MCF 10A (cell line): ENCODE data around the gene LEMD1. TPM values are rescaled to one million over a fixed set of nuclear protein-coding genes. Genes with fewer than 3 reads are reported as not detected.
"Not testable (repeated sequence)": the region's sequence is repeated elsewhere in the genome, so short reads cannot be mapped to it uniquely, and the experiment has no call there.

Experiments used
- BruUV-seq: library from RNA; stranded (reverse); fragments of 400-500 nt; replicated peaks from 2 replicates; lab custom pipeline; 2021; lab: Mats Ljungman, UMichigan
- CTCF ChIA-PET: fragments of 300-600 bp; sonication (Branson Sonifier 250); formaldehyde crosslinking; extraction: SDS; loops from one replicate; lab custom pipeline; 2021; ENCODE audit warnings: antibody characterized with exemption, inconsistent platforms; lab: Yijun Ruan, JAX
- POLR2A ChIA-PET: fragments of 300-600, 350-650 bp; sonication (Branson Sonifier 250); formaldehyde crosslinking; extraction: SDS; loops from one replicate; lab custom pipeline; 2020; ENCODE audit warnings: antibody characterized with exemption, inconsistent platforms; lab: Yijun Ruan, JAX
- DNase-seq: peaks from one replicate; pipeline ENCODE4 v3.0.0-alpha.2; 2018; ENCODE audit not compliant: unreplicated experiment
- H3K27ac Mint-ChIP-seq: one replicate; pipeline ENCODE4 v1.8.0; 2022; ENCODE audit warnings: mild to moderate bottlenecking, low read depth, mixed read lengths; ENCODE audit not compliant: unreplicated experiment
- H3K27me3 Mint-ChIP-seq: one replicate; pipeline ENCODE4 v1.8.0; 2022; ENCODE audit warnings: mixed read lengths; ENCODE audit not compliant: insufficient read depth, unreplicated experiment
- H3K36me3 Mint-ChIP-seq: one replicate; pipeline ENCODE4 v1.8.0; 2022; ENCODE audit warnings: mild to moderate bottlenecking, moderate library complexity, mixed read lengths; ENCODE audit not compliant: insufficient read depth, unreplicated experiment
- H3K4me1 Mint-ChIP-seq: one replicate; pipeline ENCODE4 v1.8.0; 2022; ENCODE audit warnings: mixed read lengths; ENCODE audit not compliant: insufficient read depth, unreplicated experiment
- H3K4me3 Mint-ChIP-seq: one replicate; pipeline ENCODE4 v1.8.0; 2022; ENCODE audit warnings: mild to moderate bottlenecking, moderate library complexity, mixed read lengths; ENCODE audit not compliant: unreplicated experiment
- H3K9me3 Mint-ChIP-seq: one replicate; pipeline ENCODE4 v1.8.0; 2022; ENCODE audit warnings: mixed read lengths; ENCODE audit not compliant: unreplicated experiment
- intact Hi-C: fragments of 100-400 bp; cut with micrococcal nuclease; formaldehyde crosslinking; loops from 2 replicates; pipeline ENCODE4 v1.14.1; 2022
- total RNA-seq: library from RNA; stranded (reverse); gene quantifications from 2 replicates; pipeline ENCODE4 v1.2.3, GENCODE V29; 2022
- TF ChIP-seq, protein P1 (sequence below): fragments of 200-600 bp; IDR thresholded peaks from one replicate; pipeline ENCODE4 v1.8.0; 2022; ENCODE audit warnings: antibody characterized with exemption, mild to moderate bottlenecking; ENCODE audit not compliant: unreplicated experiment

The LEMD1 gene
- total RNA-seq, 1 experiment from 2014 or later = 1.4 TPM

DNA sequence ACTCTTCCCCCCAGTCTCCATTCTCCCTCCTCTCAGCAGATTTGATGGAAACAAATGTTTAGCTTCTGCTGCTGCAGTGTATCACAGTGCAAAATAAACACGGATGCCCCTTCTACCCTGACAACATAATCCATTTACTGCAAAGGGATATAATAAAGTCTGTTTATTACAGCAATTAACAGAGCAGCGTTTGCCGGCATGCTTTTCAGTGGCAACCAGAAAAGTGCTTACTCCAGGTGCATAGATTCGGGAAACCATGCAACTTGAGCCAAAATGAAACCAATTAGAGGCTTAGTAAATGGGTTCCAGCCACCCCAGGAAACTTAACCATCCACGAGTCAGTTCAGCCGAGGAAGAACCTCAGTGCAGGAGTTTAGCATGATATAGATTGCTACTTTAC lies 12.9 kb upstream of the LEMD1 start:
- Mint-ChIP-seq H3K27me3 (peaks cover 46% of the 10 kb centered on the region), H3K27ac (no peak overlapping the region), H3K4me3 (no peak overlapping the region), H3K4me1 (peaks cover 8% of the 10 kb centered on the region), H3K9me3 (no peaks in the 10 kb centered on the region), H3K36me3 (no peaks in the 10 kb centered on the region)
- TF ChIP-seq, protein P1, sequence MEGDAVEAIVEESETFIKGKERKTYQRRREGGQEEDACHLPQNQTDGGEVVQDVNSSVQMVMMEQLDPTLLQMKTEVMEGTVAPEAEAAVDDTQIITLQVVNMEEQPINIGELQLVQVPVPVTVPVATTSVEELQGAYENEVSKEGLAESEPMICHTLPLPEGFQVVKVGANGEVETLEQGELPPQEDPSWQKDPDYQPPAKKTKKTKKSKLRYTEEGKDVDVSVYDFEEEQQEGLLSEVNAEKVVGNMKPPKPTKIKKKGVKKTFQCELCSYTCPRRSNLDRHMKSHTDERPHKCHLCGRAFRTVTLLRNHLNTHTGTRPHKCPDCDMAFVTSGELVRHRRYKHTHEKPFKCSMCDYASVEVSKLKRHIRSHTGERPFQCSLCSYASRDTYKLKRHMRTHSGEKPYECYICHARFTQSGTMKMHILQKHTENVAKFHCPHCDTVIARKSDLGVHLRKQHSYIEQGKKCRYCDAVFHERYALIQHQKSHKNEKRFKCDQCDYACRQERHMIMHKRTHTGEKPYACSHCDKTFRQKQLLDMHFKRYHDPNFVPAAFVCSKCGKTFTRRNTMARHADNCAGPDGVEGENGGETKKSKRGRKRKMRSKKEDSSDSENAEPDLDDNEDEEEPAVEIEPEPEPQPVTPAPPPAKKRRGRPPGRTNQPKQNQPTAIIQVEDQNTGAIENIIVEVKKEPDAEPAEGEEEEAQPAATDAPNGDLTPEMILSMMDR = no peak
- POLR2A ChIA-PET = interaction anchor here (0.6 to 0.7 kb wide), 2 partner anchors 15 to 23 kb away, joined by 3 read pairs; no protein-coding TSS in a partner anchor
- no peak for DNase-seq
- intact Hi-C loops = no loop called here
- no TSS peak for BruUV-seq
- CTCF ChIA-PET = interaction anchor here (0.9 to 3.4 kb wide), 6 partner anchors 14 to 89 kb away, joined by 4 to 26 read pairs (median 8); no protein-coding TSS in a partner anchor

DNA sequence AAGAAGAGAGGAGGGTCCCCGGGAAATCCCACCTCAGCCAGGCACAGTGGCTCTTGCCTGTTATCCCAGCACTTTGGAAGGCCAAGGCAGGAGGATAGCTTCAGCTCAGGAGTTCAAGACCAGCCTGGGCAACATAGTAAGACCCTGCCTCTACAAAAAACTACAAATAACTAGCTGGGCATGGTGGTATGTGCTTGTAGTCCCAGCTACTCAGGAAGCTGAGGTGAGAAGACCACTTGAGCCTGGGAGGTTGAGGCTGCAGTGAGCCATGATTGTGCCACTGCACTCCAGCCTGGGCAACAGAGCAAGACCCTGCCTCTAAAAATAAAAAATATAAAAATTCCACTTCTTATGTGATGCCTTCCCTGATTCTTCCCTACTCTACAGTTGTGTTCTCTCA lies 10.8 kb upstream of the LEMD1 start:
- intact Hi-C loops, H3K4me1 Mint-ChIP-seq, H3K4me3 Mint-ChIP-seq, H3K27ac Mint-ChIP-seq, DNase-seq, H3K36me3 Mint-ChIP-seq, BruUV-seq, H3K9me3 Mint-ChIP-seq: not testable (repeated sequence)
- ChIA-PET POLR2A (interaction anchor here (1.0 to 1.1 kb wide), 2 partner anchors 8 to 11 kb away, joined by 3 to 5 read pairs; partner anchors contain the start of gene LEMD1), CTCF (interaction anchor here (0.6 to 2.7 kb wide), 9 partner anchors 13 to 159 kb away, joined by 3 to 9 read pairs (median 4); no protein-coding TSS in a partner anchor)
- peaks cover 46% of the 10 kb centered on the region for H3K27me3 Mint-ChIP-seq
- TF ChIP-seq, protein P1 = peak; percentile 5

- no TSS peak for BruUV-seq
- intact Hi-C loops = no loop called here
- POLR2A ChIA-PET = interaction anchor here (0.6 to 1.1 kb wide), 2 partner anchors 9 to 53 kb away, joined by 3 to 5 read pairs; no protein-coding TSS in a partner anchor
- no peak overlapping the region for H3K27ac Mint-ChIP-seq
- H3K4me1 Mint-ChIP-seq = no peaks in the 10 kb centered on the region
- no peak for DNase-seq
- no peak overlapping the region for H3K4me3 Mint-ChIP-seq
- TF ChIP-seq, protein P1 = no peak
- H3K9me3 Mint-ChIP-seq = no peaks in the 10 kb centered on the region
- H3K36me3 Mint-ChIP-seq = no peaks in the 10 kb centered on the region
- CTCF ChIA-PET = interaction anchor here (0.7 to 3.3 kb wide), 13 partner anchors 9 to 159 kb away, joined by 4 to 23 read pairs (median 8); no protein-coding TSS in a partner anchor
- H3K27me3 Mint-ChIP-seq = peaks cover 46% of the 10 kb centered on the region
These were observed 10.3 kb upstream of the LEMD1 start for GRCh38 chr1:205432116-205432515.

- Mint-ChIP-seq H3K27ac (no peak overlapping the region), H3K36me3 (peaks cover 6% of the 10 kb centered on the region), H3K27me3 (peaks cover 56% of the 10 kb centered on the region), H3K4me1 (no peaks in the 10 kb centered on the region), H3K4me3 (peak overlapping the region; percentile 56), H3K9me3 (no peaks in the 10 kb centered on the region)
- TF ChIP-seq, protein P1 = peak; percentile 89
- intact Hi-C loops = loop anchor here (2.0 kb wide), 1 partner anchor 76 kb away; no protein-coding TSS in a partner anchor
- POLR2A ChIA-PET = interaction anchor here (1.4 kb wide), 1 partner anchor 10 kb away, joined by 5 read pairs; no protein-coding TSS in a partner anchor
- CTCF ChIA-PET = interaction anchor here (0.5 to 6.9 kb wide), 37 partner anchors 8 to 238 kb away, joined by 3 to 50 read pairs (median 4); no protein-coding TSS in a partner anchor
- peak; percentile 50 for DNase-seq
- BruUV-seq = no TSS peak
These were observed 8.9 kb upstream of the LEMD1 start for GRCh38 chr1:205430696-205431305.
